Measurements from ENCODE around the gene RAB3D. TPM values are rescaled to one million over a fixed set of nuclear protein-coding genes. Genes with fewer than 3 reads are reported as not detected.

The RAB3D gene
- total and polyA plus RNA-seq, 2 of the 4 experiments (the other 2 are of a cell fraction) = 4.8 to 5.5 TPM

DNA sequence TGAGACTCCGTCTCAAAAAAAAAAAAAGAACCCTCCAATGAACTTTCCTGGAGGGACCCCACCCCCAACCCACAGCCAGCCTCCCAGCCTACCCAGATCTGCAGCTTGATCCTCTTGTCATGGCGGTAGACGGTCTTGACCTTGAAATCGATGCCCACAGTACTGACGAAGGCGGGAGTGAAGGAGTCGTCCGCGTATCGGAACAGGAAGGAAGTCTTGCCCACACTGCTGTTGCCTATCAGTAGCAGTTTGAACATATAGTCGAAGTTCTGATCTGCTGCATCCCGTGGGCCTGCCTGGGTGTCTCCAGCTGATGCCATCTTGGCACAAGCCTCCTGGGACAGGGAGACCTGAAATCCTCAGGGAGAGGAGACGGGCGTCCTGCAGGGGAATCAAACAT lies 2.4 kb downstream of the RAB3D start:
- in situ Hi-C loops (cut with MboI; ENCODE audit: low sequenced_read_pairs) (no loop called here), intact Hi-C loops (cut with micrococcal nuclease) (no loop called here), dilution Hi-C loops (cut with HindIII; ENCODE audit: low sequenced_read_pairs, unreplicated experiment) (no loop called here)
- Histone ChIP-seq H2AK5ac (ENCODE audit: low read depth, low read length) (no peak overlapping the region; the same call in 1 of the 2 replicates), H4K91ac (ENCODE audit: insufficient read depth, low read depth, low read length) (no peak overlapping the region), H4K8ac (ENCODE audit: low read depth in 2 of 2, low read length in 2 of 2) (no peak overlapping the region), H2BK15ac (ENCODE audit: low read depth, low read length) (no peak overlapping the region), H3K9me1 (ENCODE audit: insufficient read depth, low read length) (peaks cover 8% of the 10 kb centered on the region), H2AFZ (replicated peaks; ENCODE audit: low read length, poor library complexity) (no peak overlapping the region), H3K36me3 (ENCODE audit: control insufficient read depth, insufficient read depth, low read length) (peaks cover 24% of the 10 kb centered on the region), H3K4me2 (ENCODE audit: low read depth, low read length) (no peak overlapping the region), H3K9me3 (ENCODE audit: control insufficient read depth, insufficient read depth, low read length) (no peaks in the 10 kb centered on the region), H4K5ac (ENCODE audit: low read depth, low read length) (no peak overlapping the region), H2BK120ac (ENCODE audit: low read depth, low read length) (no peak overlapping the region), H3K9ac (ENCODE audit: low read depth, low read length) (no peak overlapping the region), H3K23ac (ENCODE audit: low read depth, low read length) (no peak overlapping the region), H2BK5ac (ENCODE audit: low read depth, low read length, poor library complexity, severe bottlenecking) (no peak overlapping the region), H3K4me1 (ENCODE audit: control insufficient read depth, insufficient read depth, low read length) (peaks cover 8% of the 10 kb centered on the region), H3K14ac (replicated peaks; ENCODE audit: low read depth, low read length) (no peak overlapping the region), H2BK20ac (ENCODE audit: low read depth, low read length) (no peak overlapping the region), H3K18ac (ENCODE audit: low read depth, low read length) (no peak overlapping the region), H4K20me1 (ENCODE audit: insufficient read depth, low read length) (no peaks in the 10 kb centered on the region), H3K27ac (ENCODE audit: insufficient read depth, low read length) (no peak overlapping the region), H3K79me1 (ENCODE audit: low read depth in 1 of 2, low read length in 2 of 2) (peaks cover 0 to 15% of the 10 kb centered on the region in 2 experiments; a peak in 3 of 4 replicates), H3K4ac (ENCODE audit: low read depth, low read length) (no peak overlapping the region), H2AK9ac (replicated peaks; ENCODE audit: low read depth, low read length, poor library complexity) (peak overlapping the region; percentile 9), H3K27me3 (ENCODE audit: control insufficient read depth, insufficient read depth, low read length) (no peaks in the 10 kb centered on the region), H3K56ac (ENCODE audit: extremely low read depth, insufficient read depth, low read length) (no peak overlapping the region), H3K4me3 (ENCODE audit: insufficient read depth, low read depth, low read length) (no peak overlapping the region)
- ATAC-seq (ENCODE audit: low read depth) (no peak), DNase-seq (no peak)
- WGBS, 2 experiments (ENCODE audit: extremely low coverage in 2 of 2, insufficient read length in 1 of 2) = 95% methylated on average over 13 of the region's 14 CpGs; no CpG with 5 or more reads in 1 of the 2 experiments
- ChIA-PET CTCF (no interaction called here), POLR2A (ENCODE audit: unreplicated experiment) (no interaction called here)
- TF ChIP-seq, protein P1, sequence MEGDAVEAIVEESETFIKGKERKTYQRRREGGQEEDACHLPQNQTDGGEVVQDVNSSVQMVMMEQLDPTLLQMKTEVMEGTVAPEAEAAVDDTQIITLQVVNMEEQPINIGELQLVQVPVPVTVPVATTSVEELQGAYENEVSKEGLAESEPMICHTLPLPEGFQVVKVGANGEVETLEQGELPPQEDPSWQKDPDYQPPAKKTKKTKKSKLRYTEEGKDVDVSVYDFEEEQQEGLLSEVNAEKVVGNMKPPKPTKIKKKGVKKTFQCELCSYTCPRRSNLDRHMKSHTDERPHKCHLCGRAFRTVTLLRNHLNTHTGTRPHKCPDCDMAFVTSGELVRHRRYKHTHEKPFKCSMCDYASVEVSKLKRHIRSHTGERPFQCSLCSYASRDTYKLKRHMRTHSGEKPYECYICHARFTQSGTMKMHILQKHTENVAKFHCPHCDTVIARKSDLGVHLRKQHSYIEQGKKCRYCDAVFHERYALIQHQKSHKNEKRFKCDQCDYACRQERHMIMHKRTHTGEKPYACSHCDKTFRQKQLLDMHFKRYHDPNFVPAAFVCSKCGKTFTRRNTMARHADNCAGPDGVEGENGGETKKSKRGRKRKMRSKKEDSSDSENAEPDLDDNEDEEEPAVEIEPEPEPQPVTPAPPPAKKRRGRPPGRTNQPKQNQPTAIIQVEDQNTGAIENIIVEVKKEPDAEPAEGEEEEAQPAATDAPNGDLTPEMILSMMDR (conservative IDR thresholded peaks at IDR 0.05; ENCODE audit: low read depth, low read length) = no peak
- no peak for TF ChIP-seq CEBPB (IDR thresholded peaks at IDR 0.05; ENCODE audit: low read depth, low read length)
- no peak for TF ChIP-seq MXI1 (IDR thresholded peaks at IDR 0.05; ENCODE audit: borderline replicate concordance, low read depth, low read length)
- TF ChIP-seq FOS (IDR thresholded peaks at IDR 0.05; ENCODE audit: low read depth, low read length) = no peak
- no peak for TF ChIP-seq BHLHE40 (IDR thresholded peaks at IDR 0.05; ENCODE audit: low read depth, low read length)
- TF ChIP-seq, protein P2, sequence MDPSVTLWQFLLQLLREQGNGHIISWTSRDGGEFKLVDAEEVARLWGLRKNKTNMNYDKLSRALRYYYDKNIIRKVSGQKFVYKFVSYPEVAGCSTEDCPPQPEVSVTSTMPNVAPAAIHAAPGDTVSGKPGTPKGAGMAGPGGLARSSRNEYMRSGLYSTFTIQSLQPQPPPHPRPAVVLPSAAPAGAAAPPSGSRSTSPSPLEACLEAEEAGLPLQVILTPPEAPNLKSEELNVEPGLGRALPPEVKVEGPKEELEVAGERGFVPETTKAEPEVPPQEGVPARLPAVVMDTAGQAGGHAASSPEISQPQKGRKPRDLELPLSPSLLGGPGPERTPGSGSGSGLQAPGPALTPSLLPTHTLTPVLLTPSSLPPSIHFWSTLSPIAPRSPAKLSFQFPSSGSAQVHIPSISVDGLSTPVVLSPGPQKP (IDR thresholded peaks at IDR 0.05; ENCODE audit: borderline replicate concordance, low read depth, low read length) = no peak
- no peak for TF ChIP-seq RCOR1 (IDR thresholded peaks at IDR 0.05; ENCODE audit: insufficient replicate concordance, low read length)
- TF ChIP-seq NFE2L2 (IDR thresholded peaks at IDR 0.05; ENCODE audit: low read depth, low read length) = no peak
- TF ChIP-seq SMC3 (IDR thresholded peaks at IDR 0.05; ENCODE audit: low read depth, low read length) = no peak
- TF ChIP-seq CHD1 (IDR thresholded peaks at IDR 0.05; ENCODE audit: low read depth, low read length) = no peak
- TF ChIP-seq MAZ (IDR thresholded peaks at IDR 0.05; ENCODE audit: borderline replicate concordance, low read depth, low read length) = no peak
- TF ChIP-seq POLR2A (IDR thresholded peaks at IDR 0.05; ENCODE audit: low read depth, low read length) = no peak
- no peak for TF ChIP-seq RAD21 (IDR thresholded peaks at IDR 0.05; ENCODE audit: low read length)
- TF ChIP-seq RFX5 (IDR thresholded peaks at IDR 0.05; ENCODE audit: low read depth, low read length) = no peak
- TF ChIP-seq, protein P3, sequence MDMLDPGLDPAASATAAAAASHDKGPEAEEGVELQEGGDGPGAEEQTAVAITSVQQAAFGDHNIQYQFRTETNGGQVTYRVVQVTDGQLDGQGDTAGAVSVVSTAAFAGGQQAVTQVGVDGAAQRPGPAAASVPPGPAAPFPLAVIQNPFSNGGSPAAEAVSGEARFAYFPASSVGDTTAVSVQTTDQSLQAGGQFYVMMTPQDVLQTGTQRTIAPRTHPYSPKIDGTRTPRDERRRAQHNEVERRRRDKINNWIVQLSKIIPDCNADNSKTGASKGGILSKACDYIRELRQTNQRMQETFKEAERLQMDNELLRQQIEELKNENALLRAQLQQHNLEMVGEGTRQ (IDR thresholded peaks at IDR 0.05; ENCODE audit: low read depth, low read length) = no peak
- no peak for TF ChIP-seq MAFK (IDR thresholded peaks at IDR 0.05; ENCODE audit: low read depth, low read length)
- BruUV-seq (replicated peaks) = no TSS peak
